ENCODE results near the gene ZRANB3. TPM values are rescaled to one million over a fixed set of nuclear protein-coding genes. Genes with fewer than 3 reads are reported as not detected.
A peak's percentile ranks its signal among the peaks of the same experiment; 100 is the strongest.

ZRANB3 gene
- total RNA-seq, 2 donors from 2014 or later = 3.2 to 3.5 TPM

- ATAC-seq (no peak), DNase-seq (no peak)
- intact Hi-C loops (cut with DNase I, micrococcal nuclease) = no loop called here
Observed at GRCh38 chr2:135203944-135204343, 327.1 kb downstream of the ZRANB3 start.

GRCh38 chr2:135202751-135203150, 328.3 kb downstream of the ZRANB3 start:
- no peak for DNase-seq
- peak; percentile 29 for ATAC-seq
- intact Hi-C loops (cut with DNase I, micrococcal nuclease) = no loop called here

- intact Hi-C loops (cut with DNase I, micrococcal nuclease) = no loop called here
- no peak for DNase-seq
- ATAC-seq = no peak
Observed at GRCh38 chr2:135198481-135198880, 332.5 kb downstream of the ZRANB3 start.

DNA sequence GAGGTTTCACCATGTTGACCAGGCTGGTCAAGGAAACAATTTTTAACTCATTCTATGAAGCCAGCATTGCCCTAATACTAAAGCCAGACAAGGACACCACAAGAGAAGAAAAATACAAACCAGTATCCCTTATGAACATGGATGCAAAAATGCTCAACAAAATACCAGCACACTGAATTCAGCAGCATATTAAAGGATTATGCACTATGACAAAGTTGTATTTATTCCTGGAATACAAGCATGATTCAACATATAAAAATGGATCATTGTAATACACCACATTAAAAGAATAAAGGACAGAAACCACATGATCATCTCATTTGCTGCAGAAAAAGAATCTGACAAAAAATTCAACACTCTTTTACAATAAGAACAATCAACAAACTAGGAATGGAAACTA, 340.2 kb downstream of the ZRANB3 start:
- intact Hi-C loops (cut with DNase I, micrococcal nuclease) = no loop called here
- DNase-seq (no peak), ATAC-seq (no peak)

- DNase-seq (no peak), ATAC-seq (no peak)
- intact Hi-C loops (cut with DNase I, micrococcal nuclease) = no loop called here
Observed at GRCh38 chr2:135189148-135189547, 341.9 kb downstream of the ZRANB3 start.

GRCh38 chr2:135187270-135187669, 343.7 kb downstream of the ZRANB3 start:
- DNase-seq = no peak

DNA sequence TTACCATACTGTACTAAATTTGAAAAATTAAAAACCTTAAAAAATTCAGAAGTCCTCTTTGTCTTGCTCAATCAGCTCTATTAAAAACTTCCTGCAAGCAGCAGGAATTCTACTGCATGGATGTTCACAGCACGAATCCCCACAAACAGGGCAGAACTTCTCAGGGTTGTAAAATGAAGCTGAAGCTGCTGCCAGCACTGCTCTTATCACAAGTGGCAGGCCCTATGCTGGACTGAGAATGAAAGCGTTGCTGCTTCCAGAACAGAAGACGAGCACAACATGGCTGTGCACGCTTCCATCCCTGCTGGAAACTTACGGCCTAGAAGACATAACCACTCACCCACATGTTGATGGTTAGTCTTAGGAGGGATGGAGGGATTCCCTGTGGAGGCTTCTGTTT, 345.0 kb downstream of the ZRANB3 start:
- intact Hi-C loops (cut with DNase I, micrococcal nuclease) = no loop called here
- ATAC-seq = no peak

More at GRCh38 chr2:135187270-135187669, 343.7 kb downstream of the ZRANB3 start:
- no peak for ATAC-seq
- intact Hi-C loops (cut with DNase I, micrococcal nuclease) = no loop called here

GRCh38 chr2:135183822-135184221, 347.2 kb downstream of the ZRANB3 start:
- ATAC-seq (no peak), DNase-seq (no peak)
- intact Hi-C loops (cut with DNase I, micrococcal nuclease) = no loop called here

More for the DNA sequence above, 345.0 kb downstream of the ZRANB3 start:
- DNase-seq = no peak

DNA sequence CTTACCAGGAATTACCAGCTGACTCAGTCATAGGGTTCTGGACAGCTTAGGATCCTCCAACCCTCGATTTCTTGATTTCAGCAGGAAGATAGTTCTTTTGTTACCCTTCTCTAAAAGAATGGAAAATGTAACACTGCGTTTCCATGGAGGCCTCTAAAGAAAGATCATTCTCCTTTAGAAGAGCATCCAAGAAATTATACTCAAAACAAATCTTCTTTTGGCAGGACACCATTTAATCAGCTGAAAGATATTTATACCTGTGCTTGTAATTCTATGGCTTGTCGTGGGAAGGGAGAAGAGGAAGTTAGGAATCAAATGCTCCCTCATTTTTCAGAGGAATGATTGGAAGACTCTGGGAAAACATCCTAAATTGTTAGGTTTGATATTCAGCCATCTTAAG, 348.4 kb downstream of the ZRANB3 start:
- no peak for ATAC-seq
- intact Hi-C loops (cut with DNase I, micrococcal nuclease) = no loop called here
- no peak for DNase-seq

- intact Hi-C loops (cut with DNase I, micrococcal nuclease) = no loop called here
- no peak for ATAC-seq
- no peak for DNase-seq
Observed at GRCh38 chr2:135182190-135182589, 348.8 kb downstream of the ZRANB3 start.

DNA sequence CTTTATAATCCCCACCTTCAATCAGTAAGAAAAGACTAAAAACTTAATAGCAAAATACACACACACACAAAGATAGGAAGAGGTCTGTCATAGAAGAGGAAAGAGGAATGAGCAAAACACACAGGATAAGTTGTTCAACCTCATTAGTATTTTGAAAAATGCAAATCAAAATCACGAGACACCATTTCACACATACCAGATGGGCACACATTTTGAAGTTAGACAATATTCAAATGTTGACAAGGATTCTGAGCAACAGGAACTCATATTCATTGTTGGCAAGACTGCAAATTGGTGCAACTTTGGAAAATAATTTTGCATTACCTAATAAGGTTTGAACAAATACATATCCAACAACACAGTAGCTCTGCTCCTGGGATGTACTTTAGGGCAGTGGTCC, 351.3 kb downstream of the ZRANB3 start:
- intact Hi-C loops (cut with DNase I, micrococcal nuclease) = no loop called here
- DNase-seq (no peak), ATAC-seq (no peak)

GRCh38 chr2:135175177-135175576, 355.8 kb downstream of the ZRANB3 start:
- DNase-seq (no peak), ATAC-seq (no peak)

GRCh38 chr2:135174810-135175093, 356.3 kb downstream of the ZRANB3 start:
- intact Hi-C loops (cut with DNase I, micrococcal nuclease) = no loop called here
- ATAC-seq (no peak), DNase-seq (no peak)

More at GRCh38 chr2:135175177-135175576, 355.8 kb downstream of the ZRANB3 start:
- intact Hi-C loops (cut with DNase I, micrococcal nuclease) = no loop called here

- ATAC-seq (no peak), DNase-seq (no peak)
- intact Hi-C loops (cut with DNase I, micrococcal nuclease) = no loop called here
Observed at GRCh38 chr2:135174049-135174809, 356.8 kb downstream of the ZRANB3 start.

GRCh38 chr2:135169900-135170753, 360.9 kb downstream of the ZRANB3 start:
- DNase-seq (no peak), ATAC-seq (no peak)
- intact Hi-C loops (cut with DNase I, micrococcal nuclease) = no loop called here

GRCh38 chr2:135168204-135168856, 362.7 kb downstream of the ZRANB3 start:
- DNase-seq (peak in 1 of 2 donors; percentile 30), ATAC-seq (peak; percentile 91)
- intact Hi-C loops (cut with DNase I, micrococcal nuclease) = no loop called here

DNA sequence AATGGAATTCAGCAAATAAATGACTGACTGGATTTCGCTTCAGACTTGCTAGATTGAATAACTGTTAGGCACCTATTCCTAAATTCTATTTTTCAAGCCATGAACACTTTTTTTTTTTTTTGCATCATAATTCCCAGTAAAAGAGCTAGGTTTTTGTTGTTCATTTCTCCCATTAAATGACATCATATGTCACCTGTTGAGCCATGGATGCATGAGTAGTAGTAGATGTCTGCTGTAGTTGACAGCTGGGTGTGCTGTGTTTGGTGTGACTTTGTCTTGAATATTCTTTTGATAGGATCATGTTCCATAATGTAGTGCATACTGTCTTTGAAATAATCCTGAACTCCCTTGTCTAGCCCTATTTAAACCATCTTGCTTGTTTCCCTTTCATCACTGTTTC, 363.7 kb downstream of the ZRANB3 start:
- intact Hi-C loops (cut with DNase I, micrococcal nuclease) = no loop called here

GRCh38 chr2:135164431-135164830, 366.6 kb downstream of the ZRANB3 start:
- intact Hi-C loops (cut with DNase I, micrococcal nuclease) = no loop called here
- ATAC-seq (no peak), DNase-seq (no peak)

More for the DNA sequence above, 363.7 kb downstream of the ZRANB3 start:
- DNase-seq = no peak
- ATAC-seq = no peak

DNA sequence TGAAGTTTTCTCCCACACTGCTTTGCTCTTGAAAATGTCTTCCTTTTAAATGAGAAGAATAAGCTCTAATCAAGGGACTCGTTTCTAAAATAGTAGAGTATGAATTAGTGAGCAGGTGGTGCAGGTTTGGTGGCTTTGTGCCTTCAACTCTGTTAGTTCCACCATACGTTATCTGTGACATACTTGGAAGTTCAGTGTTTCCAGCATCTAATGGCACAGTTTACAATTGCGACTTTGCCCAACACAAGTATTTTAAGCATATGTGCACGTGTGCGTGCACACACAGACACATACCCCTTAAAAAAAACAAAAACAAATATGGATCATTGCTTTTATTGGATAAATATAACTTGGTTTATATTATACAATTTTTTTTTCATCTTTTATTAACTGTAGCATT, 367.1 kb downstream of the ZRANB3 start:
- intact Hi-C loops (cut with DNase I, micrococcal nuclease) = no loop called here
- ATAC-seq = no peak
- DNase-seq = no peak

GRCh38 chr2:135163306-135163705, 367.7 kb downstream of the ZRANB3 start:
- intact Hi-C loops (cut with DNase I, micrococcal nuclease) = no loop called here
- DNase-seq (no peak), ATAC-seq (no peak)

All from left colon (tissue), 2 donors.